Ectodermal cell (in vitro differentiated cells): ENCODE measurements around the gene HIGD2A.
A peak's percentile ranks its signal among the peaks of the same experiment; 100 is the strongest.

ENCODE experiments used
- H3K27ac ChIP-seq: 2 replicates; pipeline ENCODE4 v1.7.0; 2013; ENCODE audit warnings: mild to moderate bottlenecking, low read depth, low read length; ENCODE audit not compliant: insufficient read depth, poor library complexity, severe bottlenecking
- H3K27me3 ChIP-seq: 2 replicates; pipeline ENCODE4 v1.7.0; 2013; ENCODE audit warnings: mild to moderate bottlenecking, low read length; ENCODE audit not compliant: insufficient read depth, control insufficient read depth, poor library complexity, severe bottlenecking
- H3K36me3 ChIP-seq: one replicate; pipeline ENCODE4 v1.7.0; 2013; ENCODE audit warnings: low read length; ENCODE audit not compliant: control insufficient read depth, insufficient read depth
- H3K4me1 ChIP-seq: one replicate; pipeline ENCODE4 v1.7.0; 2013; ENCODE audit warnings: low read length; ENCODE audit not compliant: control insufficient read depth, insufficient read depth
- H3K4me3 ChIP-seq: 2 replicates; pipeline ENCODE4 v1.7.0; 2013; ENCODE audit warnings: low read depth, low read length, control low read depth; ENCODE audit not compliant: insufficient read depth
- H3K9me3 ChIP-seq: 2 replicates; pipeline ENCODE4 v1.7.0; 2013; ENCODE audit warnings: mild to moderate bottlenecking, low read length, moderate library complexity; ENCODE audit not compliant: control insufficient read depth
- WGBS, 2 experiments: methylation state at CpG; one replicate each; pipeline ENCODE4 v1.1.7; 2013; ENCODE audit warnings: missing lambda C conversion rate in 2 of 2; 5-methylcytosine and 5-hydroxymethylcytosine counted together

Gene HIGD2A

DNA sequence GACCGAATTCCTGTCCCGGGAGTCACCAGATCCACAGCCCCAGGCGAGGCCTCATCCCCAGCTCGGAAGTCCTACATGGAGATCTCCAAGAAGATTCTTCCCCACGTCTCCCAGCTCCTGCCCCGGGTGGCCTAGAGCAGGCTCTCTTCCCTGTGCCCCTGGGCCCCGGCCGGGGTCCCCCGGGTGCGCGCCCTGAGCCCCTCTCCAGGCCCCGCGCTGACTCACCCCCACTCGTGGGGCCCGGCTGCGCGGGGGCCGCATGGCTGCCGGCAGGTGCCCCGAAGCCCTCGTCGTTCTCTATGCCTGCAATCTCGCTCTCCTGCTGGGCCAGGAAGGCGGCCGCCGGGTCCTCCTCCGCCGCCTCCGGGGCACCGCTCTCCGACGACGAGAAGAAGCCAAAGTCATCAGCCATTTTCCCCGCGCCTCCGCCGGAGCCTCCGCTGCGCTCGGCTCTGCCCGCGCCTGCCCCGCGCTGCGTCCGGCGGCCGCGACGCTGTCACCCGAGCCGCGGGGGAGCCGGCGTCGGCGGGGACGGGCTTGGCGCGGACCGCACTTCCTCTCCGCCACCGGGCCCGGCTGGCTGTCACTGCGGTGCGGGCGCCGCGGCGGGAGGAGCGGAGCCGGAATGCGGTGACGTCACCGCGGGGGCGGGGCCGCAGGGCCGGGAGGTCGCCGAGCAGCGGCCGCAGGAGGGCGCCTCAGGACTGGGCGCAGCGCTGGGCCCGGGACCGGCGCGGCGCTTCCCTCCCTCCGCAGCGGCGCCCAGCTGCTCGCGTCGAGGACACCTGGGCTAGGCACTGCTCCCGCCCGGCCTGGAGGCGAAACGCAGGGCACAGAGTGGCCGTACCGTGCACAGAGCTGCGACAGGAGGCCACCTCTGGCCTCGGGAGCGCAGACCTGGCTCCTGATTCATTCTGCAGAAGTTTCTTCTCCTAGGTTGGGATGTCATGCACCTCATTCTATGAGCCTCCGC lies 27.7 kb downstream of the HIGD2A start, which contains the start of gene CLTB:
TSS of gene CLTB (minus strand) at position 588 of the 973 bp plus-strand sequence. CDS start at position 412, 176 bp downstream.
- Histone ChIP-seq H3K9me3 (no peaks in the 10 kb centered on the region), H3K27me3 (peaks cover 22% of the 10 kb centered on the region), H3K4me1 (no peaks in the 10 kb centered on the region), H3K36me3 (no peaks in the 10 kb centered on the region), H3K27ac (no peak within 1 kb of the TSS), H3K4me3 (peak within 1 kb of the TSS; percentile 70)
- WGBS, 2 experiments = 3% methylated on average over 107 of the region's 107 CpGs

DNA sequence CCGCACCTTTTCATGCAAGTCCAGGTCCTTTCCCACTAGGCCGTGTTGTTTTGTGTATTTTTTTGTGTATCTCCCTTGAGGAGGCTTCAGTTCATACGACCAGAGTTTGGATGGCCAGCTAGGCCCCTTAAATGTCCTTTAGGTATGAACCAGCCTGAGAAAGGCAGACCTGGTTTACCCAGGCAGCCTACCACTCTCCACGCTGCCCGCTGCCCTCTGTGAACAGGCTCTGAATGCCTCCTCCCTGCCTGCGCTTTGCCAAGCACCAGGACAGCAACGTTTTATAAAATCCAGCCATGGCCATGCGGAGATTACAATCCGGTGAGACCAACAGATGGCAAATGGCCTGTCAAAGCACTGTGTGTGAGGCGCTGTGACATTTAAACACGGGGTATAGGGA lies 28.4 kb downstream of the HIGD2A start:
- peaks cover 22% of the 10 kb centered on the region for H3K27me3 ChIP-seq
- H3K4me3 ChIP-seq = peak overlapping the region; percentile 70
- 89 to 90% methylated on average over 11 of the region's 11 CpGs for WGBS, 2 experiments
- no peaks in the 10 kb centered on the region for H3K9me3 ChIP-seq
- no peaks in the 10 kb centered on the region for H3K4me1 ChIP-seq
- H3K36me3 ChIP-seq = no peaks in the 10 kb centered on the region
- H3K27ac ChIP-seq = no peak overlapping the region

DNA sequence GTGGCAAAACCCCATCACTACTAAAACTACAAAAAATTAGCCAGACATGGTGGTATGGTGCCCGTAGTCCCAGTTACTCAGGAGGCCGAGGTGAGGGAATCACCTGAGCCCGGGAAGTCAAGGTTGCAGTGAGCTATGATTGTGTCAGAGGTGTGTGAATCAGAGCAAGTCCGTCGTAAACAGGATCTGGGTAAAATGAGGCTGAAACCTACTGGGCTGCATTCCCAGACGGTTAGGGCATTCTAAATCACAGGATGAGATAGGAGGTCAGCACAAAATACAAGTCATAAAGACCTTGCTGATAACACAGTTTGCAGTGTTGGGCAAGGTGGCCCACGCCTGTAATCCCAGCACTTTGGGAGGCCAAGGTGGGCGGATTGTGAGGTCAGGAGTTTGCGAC lies 29.7 kb downstream of the HIGD2A start:
- H3K4me1 ChIP-seq = no peaks in the 10 kb centered on the region
- no peak overlapping the region for H3K27ac ChIP-seq
- H3K4me3 ChIP-seq = no peak overlapping the region
- H3K9me3 ChIP-seq = no peaks in the 10 kb centered on the region
- peaks cover 22% of the 10 kb centered on the region for H3K27me3 ChIP-seq
- WGBS, 2 experiments = 88 to 91% methylated on average over 9 of the region's 9 CpGs
- no peaks in the 10 kb centered on the region for H3K36me3 ChIP-seq

DNA sequence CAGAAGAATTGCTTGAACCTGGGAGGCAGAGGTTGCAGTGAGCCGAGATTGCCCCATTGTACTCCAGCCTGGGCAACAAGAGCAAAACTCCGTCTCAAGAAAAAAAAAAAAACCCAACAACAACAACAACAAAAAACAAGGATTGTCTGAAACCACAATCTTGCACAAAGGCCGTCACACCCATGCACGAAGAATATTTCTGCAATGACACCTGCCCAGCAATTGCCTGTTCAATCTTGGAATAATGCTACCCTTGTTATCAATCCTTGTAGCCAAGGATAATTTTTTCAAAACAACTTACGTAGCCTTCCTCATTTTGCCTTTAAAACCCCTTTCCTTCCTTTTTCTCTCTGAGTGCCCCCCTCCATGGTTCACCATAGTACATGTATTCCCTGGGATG lies 31.5 kb downstream of the HIGD2A start:
- H3K27me3 ChIP-seq = peaks cover 22% of the 10 kb centered on the region
- no peaks in the 10 kb centered on the region for H3K9me3 ChIP-seq
- no peak overlapping the region for H3K27ac ChIP-seq
- 91 to 94% methylated on average over 5 of the region's 5 CpGs for WGBS, 2 experiments
- no peaks in the 10 kb centered on the region for H3K4me1 ChIP-seq
- H3K36me3 ChIP-seq = no peaks in the 10 kb centered on the region
- H3K4me3 ChIP-seq = no peak overlapping the region

DNA sequence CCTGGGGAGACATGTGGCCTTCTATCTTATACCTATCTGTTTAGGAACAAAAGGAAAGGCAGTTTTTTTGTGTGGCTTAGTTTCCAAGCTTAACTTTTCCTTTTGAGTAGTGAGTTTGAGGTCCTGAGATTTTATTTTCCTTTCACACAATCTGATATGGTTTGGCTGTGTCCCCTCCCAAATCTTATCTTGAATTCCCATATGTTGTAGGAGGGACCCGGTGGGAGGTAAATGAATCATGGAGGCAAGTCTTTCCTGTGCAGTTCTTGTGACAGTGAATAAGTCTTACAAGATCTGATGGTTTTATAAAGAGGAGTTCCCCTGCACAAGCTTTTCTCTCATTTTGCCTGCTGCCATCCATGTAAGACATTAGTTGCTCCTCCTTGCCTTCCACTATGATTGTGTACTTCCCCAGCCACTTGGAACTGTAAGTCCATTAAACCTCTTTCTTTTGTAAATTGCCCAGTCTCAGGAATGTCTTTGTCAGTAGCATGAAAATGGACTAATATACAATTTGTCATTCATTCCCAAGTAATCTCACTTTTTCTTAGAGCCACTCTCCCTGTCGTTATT lies 32.5 kb downstream of the HIGD2A start:
- Histone ChIP-seq H3K9me3 (no peaks in the 10 kb centered on the region), H3K4me1 (no peaks in the 10 kb centered on the region), H3K27ac (no peak overlapping the region), H3K4me3 (no peak overlapping the region), H3K36me3 (no peaks in the 10 kb centered on the region), H3K27me3 (peaks cover 17% of the 10 kb centered on the region)
- 89 to 92% methylated on average over 2 of the region's 2 CpGs for WGBS, 2 experiments

DNA sequence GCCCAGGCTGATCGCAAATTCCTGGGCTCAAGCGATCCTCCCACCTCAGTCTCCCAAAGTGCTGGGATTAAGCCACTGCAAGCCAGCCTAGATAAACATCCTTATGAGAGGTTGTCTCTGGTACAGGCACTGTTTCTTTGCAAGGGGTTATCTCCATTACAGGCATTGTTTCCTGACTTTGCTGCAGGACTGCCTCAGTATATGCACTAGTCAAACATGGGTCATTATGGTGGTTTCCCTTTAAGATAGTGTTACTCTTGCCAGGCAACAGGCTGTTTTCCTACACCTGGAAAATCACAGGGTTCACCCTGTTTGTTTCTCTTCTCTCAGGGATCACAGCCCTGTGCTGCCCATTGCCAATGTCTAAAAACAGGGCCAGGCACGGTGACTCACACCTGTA lies 35.6 kb downstream of the HIGD2A start:
- Histone ChIP-seq H3K27ac (no peak overlapping the region), H3K4me3 (no peak overlapping the region), H3K4me1 (no peaks in the 10 kb centered on the region), H3K9me3 (no peaks in the 10 kb centered on the region), H3K27me3 (no peaks in the 10 kb centered on the region), H3K36me3 (no peaks in the 10 kb centered on the region)
- 84 to 88% methylated on average over 3 of the region's 3 CpGs for WGBS, 2 experiments

DNA sequence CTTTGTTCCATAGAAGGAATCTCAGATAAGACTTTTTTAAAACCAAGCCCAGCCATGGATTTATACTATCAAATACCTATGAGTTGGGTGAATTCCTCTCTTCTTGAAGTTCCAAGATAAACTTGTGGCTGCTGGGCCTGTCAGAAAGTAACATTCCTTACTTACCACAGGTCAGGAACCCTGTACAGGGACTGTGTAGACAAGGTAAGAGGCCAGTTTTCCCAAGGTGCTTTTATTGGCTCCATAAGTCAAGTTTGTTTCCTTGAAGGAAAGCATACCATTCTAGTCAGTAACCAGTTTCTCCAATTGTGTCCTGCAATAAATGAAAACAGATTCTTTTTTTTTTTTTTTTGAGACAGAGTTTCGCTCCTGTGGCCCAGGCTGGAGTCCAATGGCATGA lies 36.6 kb downstream of the HIGD2A start:
- Histone ChIP-seq H3K36me3 (no peaks in the 10 kb centered on the region), H3K9me3 (no peaks in the 10 kb centered on the region)

DNA sequence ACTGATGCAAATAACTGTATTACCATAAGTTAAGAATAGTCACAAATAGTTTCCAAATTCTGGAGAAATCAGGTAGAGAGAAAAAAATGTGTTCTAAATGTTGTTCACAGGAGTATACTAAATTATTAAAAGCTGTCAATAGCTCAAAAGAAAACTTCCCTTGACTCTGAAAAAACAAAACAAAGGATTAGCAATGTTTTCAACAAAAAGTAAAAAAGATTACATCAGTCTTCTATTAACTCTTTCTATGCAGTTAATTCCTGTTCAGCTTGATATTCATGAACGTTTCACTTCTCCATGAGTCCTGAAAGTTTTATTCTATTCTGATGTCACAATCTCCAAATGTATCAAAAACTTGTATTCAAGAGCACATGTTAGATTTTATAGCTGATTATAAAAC lies 37.2 kb downstream of the HIGD2A start:
- H3K4me3 ChIP-seq = no peak overlapping the region
- H3K9me3 ChIP-seq = no peaks in the 10 kb centered on the region
- H3K4me1 ChIP-seq = no peaks in the 10 kb centered on the region
- H3K36me3 ChIP-seq = no peaks in the 10 kb centered on the region
- 93 to 100% methylated on average over 1 of the region's 1 CpG for WGBS, 2 experiments
- H3K27ac ChIP-seq = no peak overlapping the region
- no peaks in the 10 kb centered on the region for H3K27me3 ChIP-seq

More for the DNA sequence above, 36.6 kb downstream of the HIGD2A start:
- WGBS, 2 experiments = 87 to 95% methylated on average over 1 of the region's 1 CpG
- Histone ChIP-seq H3K4me1 (no peaks in the 10 kb centered on the region), H3K4me3 (no peak overlapping the region), H3K27me3 (no peaks in the 10 kb centered on the region), H3K27ac (no peak overlapping the region)

DNA sequence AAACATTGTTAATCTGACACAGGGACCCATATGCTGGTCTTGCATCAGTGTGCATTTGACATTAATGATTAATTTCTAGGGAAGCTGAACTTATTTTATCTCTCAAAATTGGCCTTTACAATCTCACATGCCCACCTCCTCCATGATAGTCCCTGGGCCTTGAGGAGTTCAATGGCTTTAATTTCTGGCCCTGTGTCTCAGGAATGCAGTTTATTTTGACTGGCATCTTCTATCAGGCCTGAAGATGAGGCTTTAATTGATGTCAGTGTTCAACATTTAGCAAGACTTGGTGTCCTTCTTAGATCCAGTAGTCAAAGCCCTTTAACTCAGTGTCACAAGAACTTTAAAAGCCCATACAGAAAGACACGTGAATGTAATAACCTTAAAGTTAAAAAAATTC lies 38.3 kb downstream of the HIGD2A start:
- no peaks in the 10 kb centered on the region for H3K4me1 ChIP-seq
- no peak overlapping the region for H3K27ac ChIP-seq
- no peak overlapping the region for H3K4me3 ChIP-seq
- no peaks in the 10 kb centered on the region for H3K27me3 ChIP-seq
- 94 to 100% methylated on average over 1 of the region's 1 CpG for WGBS, 2 experiments
- no peaks in the 10 kb centered on the region for H3K9me3 ChIP-seq
- no peaks in the 10 kb centered on the region for H3K36me3 ChIP-seq

DNA sequence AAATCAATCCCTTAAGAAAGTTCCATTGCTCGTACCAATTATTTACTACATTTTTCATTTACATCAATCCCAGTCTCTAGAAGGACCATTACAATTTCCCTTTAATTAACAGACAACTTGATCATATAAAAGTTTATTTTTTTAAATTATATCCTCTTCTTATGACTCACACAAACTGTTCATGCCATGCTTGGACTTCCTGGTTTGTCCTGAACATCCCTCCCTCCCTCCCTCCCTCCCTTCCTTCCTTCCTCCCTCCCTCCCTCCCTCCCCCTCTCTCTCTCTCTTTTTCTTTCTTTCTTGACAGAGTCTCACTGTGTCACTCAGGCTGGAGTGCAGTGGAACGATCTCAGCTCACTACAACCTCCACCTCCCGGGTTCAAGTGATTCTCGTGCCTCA lies 39.4 kb downstream of the HIGD2A start:
- Histone ChIP-seq H3K9me3 (no peaks in the 10 kb centered on the region), H3K36me3 (no peaks in the 10 kb centered on the region), H3K4me3 (no peak overlapping the region), H3K27me3 (no peaks in the 10 kb centered on the region), H3K4me1 (no peaks in the 10 kb centered on the region), H3K27ac (no peak overlapping the region)
- 92 to 94% methylated on average over 4 of the region's 4 CpGs for WGBS, 2 experiments
